Measurements from ENCODE around the gene MOK. TPM values are rescaled to one million over a fixed set of nuclear protein-coding genes. Genes with fewer than 3 reads are reported as not detected.

MOK gene
- polyA plus RNA-seq, 1 donor from 2014 or later: 63.6 TPM

DNA sequence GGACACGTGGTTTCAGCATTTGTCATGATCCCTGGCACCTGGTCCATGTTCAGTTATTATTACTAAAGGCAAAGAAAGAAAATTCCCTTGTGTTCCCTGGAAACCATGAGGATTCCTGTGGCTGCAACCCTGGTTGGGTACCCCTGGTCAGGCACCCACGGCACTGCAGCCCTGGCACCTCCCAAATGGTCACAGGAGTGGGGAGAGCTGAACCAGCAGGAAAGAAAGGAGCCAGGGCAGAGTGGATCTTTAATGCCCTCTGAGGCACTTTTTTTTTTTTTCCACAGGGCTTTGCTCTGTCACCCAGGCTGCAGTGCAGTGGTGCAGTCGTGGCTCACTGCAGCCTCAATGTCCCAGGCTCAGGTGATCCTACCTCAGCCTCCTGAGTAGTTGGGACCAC, 40.3 kb upstream of the MOK start:
- Histone ChIP-seq H2AFZ (ENCODE audit: low read depth, low read length) (no peak overlapping the region), H3K36me3 (ENCODE audit: insufficient read depth, low read length) (no peaks in the 10 kb centered on the region), H3K9me2 (ENCODE audit: insufficient read depth, low read length) (no peaks in the 10 kb centered on the region), H3K4me2 (ENCODE audit: low read length) (no peak overlapping the region), H3K9me3 (ENCODE audit: low read length) (no peaks in the 10 kb centered on the region), H3K4me3 (ENCODE audit: low read length) (no peak overlapping the region), H3K9ac (ENCODE audit: low read length) (no peak overlapping the region), H3K79me2 (replicated peaks; ENCODE audit: insufficient read depth, low read length) (no peaks in the 10 kb centered on the region), H3K27me3 (ENCODE audit: insufficient read depth, low read depth, low read length) (no peaks in the 10 kb centered on the region), H3K27ac (ENCODE audit: low read length) (no peak overlapping the region), H3F3A (ENCODE audit: insufficient read depth, low read length, poor library complexity, severe bottlenecking) (peaks cover 5% of the 10 kb centered on the region), H4K20me1 (ENCODE audit: insufficient read depth) (no peaks in the 10 kb centered on the region)
- TF ChIP-seq POLR2AphosphoS5 (IDR thresholded peaks at IDR 0.05): no peak
- no peak for TF ChIP-seq EP300 (conservative IDR thresholded peaks at IDR 0.05; ENCODE audit: poor library complexity, severe bottlenecking)
- no peak for TF ChIP-seq TAF1 (IDR thresholded peaks at IDR 0.05; ENCODE audit: low read depth)
- no peak for TF ChIP-seq SMC3 (conservative IDR thresholded peaks at IDR 0.05; ENCODE audit: poor library complexity)
- TF ChIP-seq RAD21 (conservative IDR thresholded peaks at IDR 0.05): no peak
- TF ChIP-seq REST (IDR thresholded peaks at IDR 0.05; ENCODE audit: borderline replicate concordance): no peak
- TF ChIP-seq MXI1 (conservative IDR thresholded peaks at IDR 0.05; ENCODE audit: poor library complexity, severe bottlenecking): no peak
- TF ChIP-seq, protein P1, sequence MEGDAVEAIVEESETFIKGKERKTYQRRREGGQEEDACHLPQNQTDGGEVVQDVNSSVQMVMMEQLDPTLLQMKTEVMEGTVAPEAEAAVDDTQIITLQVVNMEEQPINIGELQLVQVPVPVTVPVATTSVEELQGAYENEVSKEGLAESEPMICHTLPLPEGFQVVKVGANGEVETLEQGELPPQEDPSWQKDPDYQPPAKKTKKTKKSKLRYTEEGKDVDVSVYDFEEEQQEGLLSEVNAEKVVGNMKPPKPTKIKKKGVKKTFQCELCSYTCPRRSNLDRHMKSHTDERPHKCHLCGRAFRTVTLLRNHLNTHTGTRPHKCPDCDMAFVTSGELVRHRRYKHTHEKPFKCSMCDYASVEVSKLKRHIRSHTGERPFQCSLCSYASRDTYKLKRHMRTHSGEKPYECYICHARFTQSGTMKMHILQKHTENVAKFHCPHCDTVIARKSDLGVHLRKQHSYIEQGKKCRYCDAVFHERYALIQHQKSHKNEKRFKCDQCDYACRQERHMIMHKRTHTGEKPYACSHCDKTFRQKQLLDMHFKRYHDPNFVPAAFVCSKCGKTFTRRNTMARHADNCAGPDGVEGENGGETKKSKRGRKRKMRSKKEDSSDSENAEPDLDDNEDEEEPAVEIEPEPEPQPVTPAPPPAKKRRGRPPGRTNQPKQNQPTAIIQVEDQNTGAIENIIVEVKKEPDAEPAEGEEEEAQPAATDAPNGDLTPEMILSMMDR (IDR thresholded peaks at IDR 0.05; ENCODE audit: poor library complexity, severe bottlenecking): no peak
- no peak for TF ChIP-seq EZH2 (IDR thresholded peaks at IDR 0.05; ENCODE audit: borderline replicate concordance, insufficient read depth, low read length, poor library complexity, severe bottlenecking)

DNA sequence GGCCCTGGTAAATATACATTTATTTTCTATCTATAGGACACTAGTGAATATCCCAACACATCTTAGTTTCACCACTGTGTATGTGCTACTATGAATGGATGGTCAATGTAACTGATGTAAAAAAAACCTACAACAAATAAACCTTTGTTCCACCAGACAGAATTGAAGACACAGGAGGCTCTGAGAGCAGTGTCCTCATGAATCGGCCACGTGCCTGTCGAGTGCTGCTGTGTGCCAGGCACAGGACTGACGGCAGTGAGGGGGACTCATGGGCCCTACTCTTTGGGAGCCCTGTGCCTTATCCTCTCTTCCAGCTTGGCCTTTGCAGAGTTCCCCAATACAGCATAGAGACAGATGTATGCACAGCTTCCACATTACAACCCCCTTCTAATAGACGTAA, 39.5 kb upstream of the MOK start:
- H3K27ac ChIP-seq (ENCODE audit: low read length): no peak overlapping the region
- no peak overlapping the region for H3K4me2 ChIP-seq (ENCODE audit: low read length)
- peaks cover 5% of the 10 kb centered on the region for H3F3A ChIP-seq (ENCODE audit: insufficient read depth, low read length, poor library complexity, severe bottlenecking)
- no peaks in the 10 kb centered on the region for H3K9me2 ChIP-seq (ENCODE audit: insufficient read depth, low read length)
- no peak overlapping the region for H2AFZ ChIP-seq (ENCODE audit: low read depth, low read length)
- H3K4me3 ChIP-seq (ENCODE audit: low read length): no peak overlapping the region
- TF ChIP-seq, protein P1 (IDR thresholded peaks at IDR 0.05; ENCODE audit: poor library complexity, severe bottlenecking): no peak
- TF ChIP-seq MXI1 (conservative IDR thresholded peaks at IDR 0.05; ENCODE audit: poor library complexity, severe bottlenecking): no peak
- TF ChIP-seq SMC3 (conservative IDR thresholded peaks at IDR 0.05; ENCODE audit: poor library complexity): no peak
- no peak for TF ChIP-seq EP300 (conservative IDR thresholded peaks at IDR 0.05; ENCODE audit: poor library complexity, severe bottlenecking)
- no peak for TF ChIP-seq POLR2AphosphoS5 (IDR thresholded peaks at IDR 0.05)
- TF ChIP-seq RAD21 (conservative IDR thresholded peaks at IDR 0.05): no peak
- no peak for TF ChIP-seq TAF1 (IDR thresholded peaks at IDR 0.05; ENCODE audit: low read depth)
- TF ChIP-seq REST (IDR thresholded peaks at IDR 0.05; ENCODE audit: borderline replicate concordance): no peak
- no peak for TF ChIP-seq EZH2 (IDR thresholded peaks at IDR 0.05; ENCODE audit: borderline replicate concordance, insufficient read depth, low read length, poor library complexity, severe bottlenecking)
- no peaks in the 10 kb centered on the region for H4K20me1 ChIP-seq (ENCODE audit: insufficient read depth)
- no peak overlapping the region for H3K9ac ChIP-seq (ENCODE audit: low read length)
- no peaks in the 10 kb centered on the region for H3K9me3 ChIP-seq (ENCODE audit: low read length)
- no peaks in the 10 kb centered on the region for H3K27me3 ChIP-seq (ENCODE audit: insufficient read depth, low read depth, low read length)
- H3K36me3 ChIP-seq (ENCODE audit: insufficient read depth, low read length): no peaks in the 10 kb centered on the region
- H3K79me2 ChIP-seq (replicated peaks; ENCODE audit: insufficient read depth, low read length): no peaks in the 10 kb centered on the region

All from neural cell (in vitro differentiated cells).